HL-60 (cell line): ENCODE measurements around the gene SLC23A2.

ENCODE experiments used
- DNase-seq, 2 experiments: peaks; one replicate each; pipeline ENCODE4 v3.0.0-alpha.2; 2010 to 2020; ENCODE audit warnings: low read depth in 1 of 2, low spot score in 1 of 2
- H3K27ac ChIP-seq: fragments of 250-450 bp; sonication (Bioruptor Pico); replicated peaks from 2 replicates; pipeline ENCODE4 v1.5.1; 2020; ENCODE audit warnings: mild to moderate bottlenecking, moderate library complexity
- H3K27me3 ChIP-seq: fragments of 250-450 bp; sonication (Bioruptor Pico); 2 replicates; pipeline ENCODE4 v1.5.1; 2021; ENCODE audit warnings: mild to moderate bottlenecking, moderate library complexity; ENCODE audit not compliant: insufficient read depth, poor library complexity, severe bottlenecking
- H3K4me3 ChIP-seq: replicated peaks from 2 replicates; pipeline ENCODE4 v1.5.1; 2011; ENCODE audit warnings: mild to moderate bottlenecking, control low read depth, low read length; ENCODE audit not compliant: insufficient read depth
- CTCF ChIP-seq: IDR thresholded peaks from one replicate; pipeline ENCODE4 v1.5.1; 2011; ENCODE audit warnings: low read length, control low read depth, inconsistent platforms; ENCODE audit not compliant: insufficient read depth
- GABPA ChIP-seq: IDR thresholded peaks from 2 replicates; pipeline ENCODE4 v1.6.1; 2012; ENCODE audit warnings: low read depth
- POLR2AphosphoS5 ChIP-seq: IDR thresholded peaks from 2 replicates; pipeline ENCODE4 v1.6.1; 2012; ENCODE audit warnings: low read depth
- REST ChIP-seq: IDR thresholded peaks from 2 replicates; pipeline ENCODE4 v1.6.1; 2012; ENCODE audit warnings: low read depth; ENCODE audit not compliant: insufficient replicate concordance
- SPI1 ChIP-seq: IDR thresholded peaks from 2 replicates; pipeline ENCODE4 v1.6.1; 2012; ENCODE audit warnings: low read depth, mild to moderate bottlenecking, borderline replicate concordance

The SLC23A2 gene

DNA sequence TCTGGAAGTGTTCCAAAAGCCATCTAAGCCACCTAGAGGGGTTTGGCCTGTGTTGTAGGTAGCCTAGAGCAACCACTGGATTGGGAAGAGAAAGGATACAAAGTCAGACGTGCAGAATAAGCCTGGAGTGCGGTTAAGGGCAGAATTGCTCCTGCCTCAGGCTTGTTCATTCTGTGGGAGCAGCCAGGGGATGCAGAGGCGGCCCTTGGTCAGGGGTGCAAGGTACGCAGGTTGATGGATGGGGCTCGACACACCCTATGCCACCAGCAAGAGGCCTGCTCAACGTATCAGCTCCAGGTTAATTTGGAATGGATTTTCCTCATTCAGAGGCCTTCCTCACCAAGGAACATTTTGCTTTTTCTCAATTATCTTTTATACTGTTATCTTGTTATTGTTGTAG lies 129.8 kb downstream of the SLC23A2 start:
- H3K27ac ChIP-seq = no peak overlapping the region
- TF ChIP-seq CTCF (no peak), SPI1 (no peak), GABPA (no peak), POLR2AphosphoS5 (no peak), REST (no peak)
- no peak for DNase-seq
- no peaks in the 10 kb centered on the region for H3K27me3 ChIP-seq
- H3K4me3 ChIP-seq = no peak overlapping the region

- H3K27ac ChIP-seq = no peak overlapping the region
- DNase-seq = no peak
- H3K27me3 ChIP-seq = no peaks in the 10 kb centered on the region
- no peak overlapping the region for H3K4me3 ChIP-seq
- TF ChIP-seq CTCF = no peak
- TF ChIP-seq POLR2AphosphoS5 = no peak
- TF ChIP-seq REST = no peak
- TF ChIP-seq SPI1 = no peak
- no peak for TF ChIP-seq GABPA
Observed at GRCh38 chr20:4870906-4871305, 130.4 kb downstream of the SLC23A2 start.

DNA sequence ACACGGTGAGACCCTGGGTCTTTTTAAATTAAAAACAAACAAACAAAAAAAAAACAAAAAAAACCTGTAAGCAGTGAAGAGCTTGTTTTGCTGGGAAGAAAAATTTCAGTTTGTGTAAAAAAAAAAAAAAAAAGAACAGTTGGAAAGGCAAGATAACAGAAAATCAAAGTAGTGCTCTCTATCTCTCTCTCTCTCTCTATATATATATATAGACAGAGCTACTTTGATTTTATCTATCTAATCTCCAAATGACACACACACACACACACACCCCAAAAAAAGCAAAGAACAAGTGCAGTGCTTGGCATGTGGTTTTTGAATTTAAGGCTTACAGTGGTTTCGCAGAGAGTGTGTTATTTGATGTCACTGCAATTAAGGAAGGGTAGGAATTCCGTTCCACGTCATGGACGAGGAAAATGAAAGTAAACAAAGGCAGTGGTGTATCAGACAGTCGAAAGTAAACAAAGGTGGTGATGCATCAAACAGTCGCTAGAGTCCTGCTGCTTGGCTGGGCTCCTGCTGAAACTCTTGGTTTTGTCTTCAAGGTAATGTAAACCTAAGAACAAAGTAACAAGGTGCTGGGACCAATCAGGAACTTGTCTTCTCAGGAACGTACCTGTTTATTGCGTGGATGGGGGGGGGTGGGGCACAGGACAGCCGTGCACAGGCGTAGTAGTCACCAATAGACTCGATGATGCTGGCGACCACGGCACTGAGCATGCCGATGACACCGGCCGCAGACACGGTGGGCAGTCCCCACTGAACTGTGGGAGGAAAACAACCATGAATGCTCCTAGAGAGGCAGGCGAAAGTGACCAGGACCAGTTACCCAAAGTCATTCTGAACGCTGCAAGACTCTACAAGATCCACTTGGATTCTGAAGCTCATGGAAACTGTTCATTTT lies 131.8 kb downstream of the SLC23A2 start:
- DNase-seq = no peak

More for the DNA sequence above, 131.8 kb downstream of the SLC23A2 start:
- H3K27ac ChIP-seq = no peak overlapping the region
- no peaks in the 10 kb centered on the region for H3K27me3 ChIP-seq
- TF ChIP-seq GABPA (no peak), SPI1 (no peak), POLR2AphosphoS5 (no peak), REST (no peak), CTCF (no peak)
- H3K4me3 ChIP-seq = no peak overlapping the region
